ENCODE data around the gene ARHGAP15. TPM values are rescaled to one million over a fixed set of nuclear protein-coding genes. Genes with fewer than 3 reads are reported as not detected.

ARHGAP15 gene
- total and polyA plus RNA-seq, 2 donors from 2014 or later = 5.7 to 23.1 TPM

GRCh38 chr2:143564419-143564818 is 435.2 kb downstream of the ARHGAP15 start:
- Histone ChIP-seq H3K36me3 (ENCODE audit: control insufficient read depth in 2 of 3, insufficient read depth in 3 of 3, low read length in 3 of 3) (no peaks in the 10 kb centered on the region), H3K4me3 (ENCODE audit: low read length in 3 of 3) (no peak overlapping the region), H3K4me1 (ENCODE audit: control insufficient read depth in 2 of 3, insufficient read depth in 2 of 3, low read depth in 1 of 3, low read length in 3 of 3) (no peaks in the 10 kb centered on the region), H3K9me3 (ENCODE audit: control insufficient read depth in 2 of 3, insufficient read depth in 1 of 3, low read length in 3 of 3) (no peaks in the 10 kb centered on the region), H3K27me3 (ENCODE audit: control insufficient read depth, insufficient read depth, low read length) (no peaks in the 10 kb centered on the region), H3K27ac (ENCODE audit: low read depth in 2 of 2, low read length in 2 of 2) (no peak overlapping the region), H3K9ac (ENCODE audit: low read length in 3 of 3) (no peak overlapping the region)
- intact Hi-C loops (cut with DNase I) = no loop called here
- DNase-seq = no peak
- FAIRE-seq = no peak
- no peak for TF ChIP-seq CTCF (IDR thresholded peaks at IDR 0.05; ENCODE audit: borderline replicate concordance, extremely low read depth, insufficient read depth)

GRCh38 chr2:143571747-143572146 is 442.5 kb downstream of the ARHGAP15 start:
- Histone ChIP-seq H3K9ac (ENCODE audit: low read length in 3 of 3) (no peak overlapping the region), H3K4me3 (ENCODE audit: low read length in 3 of 3) (no peak overlapping the region), H3K27ac (ENCODE audit: low read depth in 2 of 2, low read length in 2 of 2) (no peak overlapping the region), H3K9me3 (ENCODE audit: control insufficient read depth in 2 of 3, insufficient read depth in 1 of 3, low read length in 3 of 3) (no peaks in the 10 kb centered on the region), H3K36me3 (ENCODE audit: control insufficient read depth in 2 of 3, insufficient read depth in 3 of 3, low read length in 3 of 3) (no peaks in the 10 kb centered on the region), H3K4me1 (ENCODE audit: control insufficient read depth in 2 of 3, insufficient read depth in 2 of 3, low read depth in 1 of 3, low read length in 3 of 3) (no peaks in the 10 kb centered on the region), H3K27me3 (ENCODE audit: control insufficient read depth, insufficient read depth, low read length) (no peaks in the 10 kb centered on the region)
- FAIRE-seq = no peak
- DNase-seq = no peak
- intact Hi-C loops (cut with DNase I) = no loop called here
- no peak for TF ChIP-seq CTCF (IDR thresholded peaks at IDR 0.05; ENCODE audit: borderline replicate concordance, extremely low read depth, insufficient read depth)

GRCh38 chr2:143572421-143572820 is 443.2 kb downstream of the ARHGAP15 start:
- Histone ChIP-seq H3K27ac (ENCODE audit: low read depth in 2 of 2, low read length in 2 of 2) (no peak overlapping the region), H3K9me3 (ENCODE audit: control insufficient read depth in 2 of 3, insufficient read depth in 1 of 3, low read length in 3 of 3) (no peaks in the 10 kb centered on the region), H3K4me1 (ENCODE audit: control insufficient read depth in 2 of 3, insufficient read depth in 2 of 3, low read depth in 1 of 3, low read length in 3 of 3) (no peaks in the 10 kb centered on the region), H3K9ac (ENCODE audit: low read length in 3 of 3) (no peak overlapping the region), H3K36me3 (ENCODE audit: control insufficient read depth in 2 of 3, insufficient read depth in 3 of 3, low read length in 3 of 3) (no peaks in the 10 kb centered on the region), H3K4me3 (ENCODE audit: low read length in 3 of 3) (no peak overlapping the region), H3K27me3 (ENCODE audit: control insufficient read depth, insufficient read depth, low read length) (no peaks in the 10 kb centered on the region)
- intact Hi-C loops (cut with DNase I) = no loop called here
- DNase-seq (no peak), FAIRE-seq (no peak)
- TF ChIP-seq CTCF (IDR thresholded peaks at IDR 0.05; ENCODE audit: borderline replicate concordance, extremely low read depth, insufficient read depth) = no peak

GRCh38 chr2:143574069-143574468 is 444.9 kb downstream of the ARHGAP15 start:
- H3K27ac ChIP-seq (ENCODE audit: low read depth in 2 of 2, low read length in 2 of 2) = no peak overlapping the region
- H3K9ac ChIP-seq (ENCODE audit: low read length in 3 of 3) = no peak overlapping the region
- H3K27me3 ChIP-seq (ENCODE audit: control insufficient read depth, insufficient read depth, low read length) = no peaks in the 10 kb centered on the region
- no peak overlapping the region for H3K4me3 ChIP-seq (ENCODE audit: low read length in 3 of 3)
- no peaks in the 10 kb centered on the region for H3K4me1 ChIP-seq (ENCODE audit: control insufficient read depth in 2 of 3, insufficient read depth in 2 of 3, low read depth in 1 of 3, low read length in 3 of 3)
- DNase-seq (no peak), FAIRE-seq (no peak)
- intact Hi-C loops (cut with DNase I) = no loop called here
- TF ChIP-seq CTCF (IDR thresholded peaks at IDR 0.05; ENCODE audit: borderline replicate concordance, extremely low read depth, insufficient read depth) = no peak
- H3K9me3 ChIP-seq (ENCODE audit: control insufficient read depth in 2 of 3, insufficient read depth in 1 of 3, low read length in 3 of 3) = no peaks in the 10 kb centered on the region
- no peaks in the 10 kb centered on the region for H3K36me3 ChIP-seq (ENCODE audit: control insufficient read depth in 2 of 3, insufficient read depth in 3 of 3, low read length in 3 of 3)

All from kidney (tissue), 14 donors.